Left lung (tissue), 10 donors: ENCODE data around the gene RAI1. TPM values are rescaled to one million over a fixed set of nuclear protein-coding genes. Genes with fewer than 3 reads are reported as not detected.
A peak's percentile ranks its signal among the peaks of the same experiment; 100 is the strongest.

ENCODE experiments used
- ATAC-seq: fragments of 200-7000 bp; cut with Tn5 transposase; one replicate; pipeline ENCODE4 v1.9.1; 2020; ENCODE audit warnings: moderate library complexity
- DNase-seq, 4 donors: peaks; one replicate each; pipeline ENCODE4 v3.0.0-alpha.2; 2013 to 2020
- H3K27ac ChIP-seq, 2 donors: fragments of 200-600 bp; sonication (generic) in 1 of 2; one replicate each; pipeline versions ENCODE4 v1.5.0 to v1.8.0; 2020 to 2021
- H3K27me3 ChIP-seq, 2 donors: fragments of 200-600 bp; sonication (generic) in 1 of 2; one replicate each; pipeline versions ENCODE4 v1.5.0 to v1.8.0; 2020 to 2021
- H3K36me3 ChIP-seq, 2 donors: fragments of 200-600 bp; sonication (generic) in 1 of 2; one replicate each; pipeline versions ENCODE4 v1.5.0 to v1.8.0; 2020 to 2021
- H3K4me1 ChIP-seq, 2 donors: fragments of 200-600 bp; one replicate each; pipeline ENCODE4 v1.8.0; 2021
- H3K4me3 ChIP-seq, 2 donors: fragments of 200-600 bp; sonication (generic) in 1 of 2; one replicate each; pipeline versions ENCODE4 v1.5.0 to v1.8.0; 2020 to 2021; ENCODE audit warnings: mild to moderate bottlenecking in 1 of 2
- H3K9me3 ChIP-seq, 2 donors: fragments of 200-600 bp; sonication (generic) in 1 of 2; one replicate each; pipeline versions ENCODE4 v1.5.0 to v1.8.0; 2020 to 2021
- CTCF ChIP-seq, 2 donors: fragments of 200-600 bp; sonication (generic) in 1 of 2; IDR thresholded peaks; one replicate each; pipeline versions ENCODE4 v1.5.0 to v1.8.0; 2021; ENCODE audit warnings: antibody characterized with exemption in 2 of 2
- intact Hi-C, 2 donors: fragments of 100-400 bp; cut with DNase I; formaldehyde crosslinking; loops; one replicate each; pipeline versions ENCODE4 v1.11.2 to v1.14.2; 2022
- polyA plus RNA-seq, 6 donors: library from polyadenylated mRNA; unstranded; fragments of 120-200 nt; gene quantifications; one replicate each; pipeline ENCODE4 v1.2.1, GENCODE V29; 2013; ENCODE audit not compliant: insufficient read length in 6 of 6
- total RNA-seq, 2 donors: library from RNA; stranded (reverse); fragmentation: NEBNext Ultra II Directional; extraction: Animal tissue kit (Norgen Biotek cat#: 25700); gene quantifications; one replicate each; pipeline ENCODE4 v1.2.1, GENCODE V29; 2021
- donor health status: DM: no; HTN: yes; CAD: no.
- donor health status: DM: no; HTN: no; CAD: no.

The RAI1 gene
- total and polyA plus RNA-seq, 8 donors: 28.8 to 43.8 (median 34.7) TPM

GRCh38 chr17:17739388-17740066 lies 58.3 kb downstream of the RAI1 start:
- peaks cover 34 to 58% of the 10 kb centered on the region in 2 donors for H3K4me1 ChIP-seq
- H3K36me3 ChIP-seq: no peaks in the 10 kb centered on the region
- no peaks in the 10 kb centered on the region for H3K27me3 ChIP-seq
- peak in 1 of 4 donors; percentile 71 for DNase-seq
- peak overlapping the region; percentile 50 to 53 for H3K27ac ChIP-seq
- TF ChIP-seq CTCF (IDR thresholded peaks at IDR 0.05): no peak
- ATAC-seq: peak; percentile 64
- no peaks in the 10 kb centered on the region for H3K9me3 ChIP-seq
- H3K4me3 ChIP-seq: no peak overlapping the region
- intact Hi-C loops: no loop called here

- intact Hi-C loops: no loop called here
- no peak for TF ChIP-seq CTCF (IDR thresholded peaks at IDR 0.05)
- ATAC-seq (no peak), DNase-seq (no peak)
- Histone ChIP-seq H3K4me3 (no peak overlapping the region), H3K36me3 (no peaks in the 10 kb centered on the region), H3K9me3 (no peaks in the 10 kb centered on the region), H3K27me3 (no peaks in the 10 kb centered on the region), H3K4me1 (peaks cover 34 to 58% of the 10 kb centered on the region in 2 donors), H3K27ac (peak overlapping the region in 1 of 2 donors; percentile 23)
These were observed 59.5 kb downstream of the RAI1 start for GRCh38 chr17:17740615-17741348.

GRCh38 chr17:17741349-17742023 lies 60.2 kb downstream of the RAI1 start:
- Histone ChIP-seq H3K4me3 (no peak overlapping the region), H3K27ac (peak overlapping the region in 1 of 2 donors; percentile 23)
- DNase-seq: peak in 2 of 4 donors; percentile 36 to 59

GRCh38 chr17:17742133-17742621 lies 60.9 kb downstream of the RAI1 start:
- Histone ChIP-seq H3K27me3 (no peaks in the 10 kb centered on the region), H3K36me3 (no peaks in the 10 kb centered on the region), H3K4me1 (peaks cover 36 to 47% of the 10 kb centered on the region in 2 donors), H3K4me3 (no peak overlapping the region), H3K27ac (no peak overlapping the region), H3K9me3 (no peaks in the 10 kb centered on the region)
- TF ChIP-seq CTCF (IDR thresholded peaks at IDR 0.05): no peak
- ATAC-seq (no peak), DNase-seq (no peak)
- intact Hi-C loops: no loop called here

More at GRCh38 chr17:17741349-17742023, 60.2 kb downstream of the RAI1 start:
- Histone ChIP-seq H3K27me3 (no peaks in the 10 kb centered on the region), H3K4me1 (peaks cover 34 to 52% of the 10 kb centered on the region in 2 donors), H3K9me3 (no peaks in the 10 kb centered on the region), H3K36me3 (no peaks in the 10 kb centered on the region)
- ATAC-seq: no peak
- TF ChIP-seq CTCF (IDR thresholded peaks at IDR 0.05): no peak
- intact Hi-C loops: no loop called here
